H4 (cell line): ENCODE data around the gene KLF15. TPM values are rescaled to one million over a fixed set of nuclear protein-coding genes. Genes with fewer than 3 reads are reported as not detected.

ENCODE experiments used
- DNase-seq: peaks from one replicate; pipeline ENCODE4 v3.0.0-alpha.2; 2015; ENCODE audit warnings: low spot score
- total RNA-seq: library from RNA; depleted of rRNA; stranded (reverse); fragments of >200 nt; shearing (Covaris generic); gene quantifications from 2 replicates; pipeline ENCODE4 v1.2.3, GENCODE V29; 2014

KLF15 gene
- total RNA-seq, 1 experiment from 2014 or later, result 1.1 TPM

GRCh38 chr3:126320517-126321293 is 36.5 kb downstream of the KLF15 start:
- DNase-seq, result no peak

GRCh38 chr3:126319701-126320295 is 37.4 kb downstream of the KLF15 start:
- DNase-seq, result no peak

- DNase-seq, result no peak
Observed at GRCh38 chr3:126317029-126317996, 39.9 kb downstream of the KLF15 start.

- no peak for DNase-seq
Observed at GRCh38 chr3:126316501-126316939, 40.7 kb downstream of the KLF15 start.

- no peak for DNase-seq
Observed at GRCh38 chr3:126316031-126316461, 41.2 kb downstream of the KLF15 start.

GRCh38 chr3:126314790-126315658 is 42.2 kb downstream of the KLF15 start:
- no peak for DNase-seq

- DNase-seq, result no peak
Observed at GRCh38 chr3:126314305-126314789, 42.9 kb downstream of the KLF15 start.

- no peak for DNase-seq
Observed at GRCh38 chr3:126313580-126314304, 43.5 kb downstream of the KLF15 start.

GRCh38 chr3:126313166-126313565 is 44.0 kb downstream of the KLF15 start:
- DNase-seq, result no peak

- DNase-seq, result no peak
Observed at GRCh38 chr3:126312341-126312740, 44.9 kb downstream of the KLF15 start.

- no peak for DNase-seq
Observed at GRCh38 chr3:126311338-126311978, 45.8 kb downstream of the KLF15 start.

- DNase-seq, result no peak
Observed at GRCh38 chr3:126310816-126311215, 46.4 kb downstream of the KLF15 start.

- DNase-seq, result no peak
Observed at GRCh38 chr3:126309861-126310655, 47.1 kb downstream of the KLF15 start.

GRCh38 chr3:126309165-126309564 is 48.0 kb downstream of the KLF15 start:
- DNase-seq, result no peak

GRCh38 chr3:126308394-126309125 is 48.6 kb downstream of the KLF15 start:
- no peak for DNase-seq

GRCh38 chr3:126307591-126308393 is 49.4 kb downstream of the KLF15 start:
- no peak for DNase-seq

GRCh38 chr3:126306888-126307482 is 50.2 kb downstream of the KLF15 start:
- no peak for DNase-seq
